Vagina (tissue), 2 donors: ENCODE data around the gene FBLL1.

Source experiments
- POLR2A ChIP-seq, 2 donors: fragments of 450-650 bp; IDR thresholded peaks; one replicate each; pipeline ENCODE4 v1.6.1; 2017; ENCODE audit warnings: antibody characterized with exemption in 2 of 2, mild to moderate bottlenecking in 2 of 2, moderate library complexity in 2 of 2
- POLR2AphosphoS5 ChIP-seq, 2 donors: sonication (generic); formaldehyde crosslinking; IDR thresholded peaks; one replicate each; pipeline ENCODE4 v1.9.0; 2017; ENCODE audit warnings: antibody characterized with exemption in 2 of 2, mild to moderate bottlenecking in 2 of 2, low read depth in 1 of 2; ENCODE audit not compliant: insufficient read depth in 1 of 2
- TF ChIP-seq, protein P1 (sequence below), 3 experiments: fragments of 450-650 bp in 2 of 3; fragments of 200-600 bp in 1 of 3; sonication (generic) in 1 of 3; IDR thresholded peaks; one replicate each; pipeline ENCODE4 v1.5.1; 2017 to 2019; ENCODE audit warnings: antibody characterized with exemption in 3 of 3, mild to moderate bottlenecking in 2 of 3, moderate library complexity in 2 of 3

DNA sequence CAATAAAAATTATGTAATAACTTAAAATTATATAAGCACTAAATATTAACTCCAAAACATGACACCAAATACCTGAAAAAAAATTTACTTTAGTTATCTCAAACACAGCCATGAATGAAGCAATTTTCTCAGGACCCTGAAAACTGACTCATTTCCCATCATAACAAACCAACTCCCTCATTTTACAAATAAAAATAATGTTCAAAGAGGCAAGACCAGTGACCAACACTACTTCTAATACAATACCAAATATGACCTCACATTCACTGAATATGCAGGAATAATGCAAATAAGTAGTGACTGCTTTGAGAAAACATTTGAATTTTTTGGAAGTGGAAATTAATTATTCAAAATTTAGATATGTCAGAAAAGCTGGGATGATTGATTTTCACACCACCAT is 21.6 kb downstream of the FBLL1 start:
- TF ChIP-seq, protein P1, sequence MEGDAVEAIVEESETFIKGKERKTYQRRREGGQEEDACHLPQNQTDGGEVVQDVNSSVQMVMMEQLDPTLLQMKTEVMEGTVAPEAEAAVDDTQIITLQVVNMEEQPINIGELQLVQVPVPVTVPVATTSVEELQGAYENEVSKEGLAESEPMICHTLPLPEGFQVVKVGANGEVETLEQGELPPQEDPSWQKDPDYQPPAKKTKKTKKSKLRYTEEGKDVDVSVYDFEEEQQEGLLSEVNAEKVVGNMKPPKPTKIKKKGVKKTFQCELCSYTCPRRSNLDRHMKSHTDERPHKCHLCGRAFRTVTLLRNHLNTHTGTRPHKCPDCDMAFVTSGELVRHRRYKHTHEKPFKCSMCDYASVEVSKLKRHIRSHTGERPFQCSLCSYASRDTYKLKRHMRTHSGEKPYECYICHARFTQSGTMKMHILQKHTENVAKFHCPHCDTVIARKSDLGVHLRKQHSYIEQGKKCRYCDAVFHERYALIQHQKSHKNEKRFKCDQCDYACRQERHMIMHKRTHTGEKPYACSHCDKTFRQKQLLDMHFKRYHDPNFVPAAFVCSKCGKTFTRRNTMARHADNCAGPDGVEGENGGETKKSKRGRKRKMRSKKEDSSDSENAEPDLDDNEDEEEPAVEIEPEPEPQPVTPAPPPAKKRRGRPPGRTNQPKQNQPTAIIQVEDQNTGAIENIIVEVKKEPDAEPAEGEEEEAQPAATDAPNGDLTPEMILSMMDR (IDR thresholded peaks at IDR 0.05), result no peak
- TF ChIP-seq POLR2AphosphoS5 (IDR thresholded peaks at IDR 0.05; ENCODE audit: insufficient read depth in 1 of 2, low read depth in 1 of 2) (no peak), POLR2A (IDR thresholded peaks at IDR 0.05) (no peak)
